Ishikawa (cell line): Measurements from ENCODE around the gene TP53RK.

Experiments
- CEBPB ChIP-seq: IDR thresholded peaks from 2 replicates; pipeline ENCODE4 v1.6.1; 2012
- CREB1 ChIP-seq: IDR thresholded peaks from 2 replicates; pipeline ENCODE4 v1.6.1; 2012; ENCODE audit warnings: low read depth
- EGR1 ChIP-seq: IDR thresholded peaks from 2 replicates; pipeline ENCODE4 v1.6.1; 2012
- EP300 ChIP-seq: IDR thresholded peaks from 2 replicates; pipeline ENCODE4 v1.6.1; 2012; ENCODE audit warnings: borderline replicate concordance
- FOXM1 ChIP-seq: IDR thresholded peaks from 2 replicates; pipeline ENCODE4 v1.6.1; 2012; ENCODE audit warnings: low read depth, borderline replicate concordance
- NFIC ChIP-seq: IDR thresholded peaks from 2 replicates; pipeline ENCODE4 v1.6.1; 2012
- RAD21 ChIP-seq: IDR thresholded peaks from 2 replicates; pipeline ENCODE4 v1.6.1; 2012; ENCODE audit warnings: low read depth
- REST ChIP-seq: IDR thresholded peaks from 2 replicates; pipeline ENCODE4 v1.6.1; 2012; ENCODE audit warnings: low read depth, mild to moderate bottlenecking
- TAF1 ChIP-seq: IDR thresholded peaks from 2 replicates; pipeline ENCODE4 v1.6.1; 2012; ENCODE audit warnings: low read depth, mild to moderate bottlenecking
- TCF12 ChIP-seq: IDR thresholded peaks from 2 replicates; pipeline ENCODE4 v1.6.1; 2012; ENCODE audit warnings: low read depth
- TEAD4 ChIP-seq: IDR thresholded peaks from 2 replicates; pipeline ENCODE4 v1.6.1; 2012
- USF1 ChIP-seq: IDR thresholded peaks from 2 replicates; pipeline ENCODE4 v1.6.1; 2012
- YY1 ChIP-seq: IDR thresholded peaks from 2 replicates; pipeline ENCODE4 v1.6.1; 2012; ENCODE audit warnings: low read depth
- ZBTB7A ChIP-seq: IDR thresholded peaks from 2 replicates; pipeline ENCODE4 v1.6.1; 2012; ENCODE audit warnings: low read depth
- TF ChIP-seq, protein P1 (sequence below): IDR thresholded peaks from 2 replicates; pipeline ENCODE4 v1.6.1; 2012

TP53RK gene

GRCh38 chr20:46652699-46653098 lies 36.5 kb downstream of the TP53RK start:
- TF ChIP-seq ZBTB7A (no peak), EP300 (no peak)

GRCh38 chr20:46651091-46651962 lies 37.9 kb downstream of the TP53RK start, which contains the start of gene SLC13A3:
TSS of gene SLC13A3 (minus strand) at chr20:46651459. CDS start at chr20:46651421, 38 bp downstream.
- no peak for TF ChIP-seq TCF12
- no peak for TF ChIP-seq YY1
- no peak for TF ChIP-seq CEBPB
- TF ChIP-seq EP300 = no peak
- no peak for TF ChIP-seq EGR1
- no peak for TF ChIP-seq USF1
- TF ChIP-seq, protein P1, sequence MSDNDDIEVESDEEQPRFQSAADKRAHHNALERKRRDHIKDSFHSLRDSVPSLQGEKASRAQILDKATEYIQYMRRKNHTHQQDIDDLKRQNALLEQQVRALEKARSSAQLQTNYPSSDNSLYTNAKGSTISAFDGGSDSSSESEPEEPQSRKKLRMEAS = no peak
- TF ChIP-seq REST = no peak
- no peak for TF ChIP-seq ZBTB7A
- TF ChIP-seq FOXM1 = no peak
- no peak for TF ChIP-seq TAF1
- no peak for TF ChIP-seq CREB1
- TF ChIP-seq RAD21 = no peak
- TF ChIP-seq NFIC = no peak
- no peak for TF ChIP-seq TEAD4

- TF ChIP-seq ZBTB7A (no peak), CREB1 (no peak), RAD21 (no peak), EP300 (no peak), TEAD4 (no peak), TAF1 (no peak), FOXM1 (no peak), REST (no peak), YY1 (no peak), TCF12 (no peak), EGR1 (no peak), USF1 (no peak), CEBPB (no peak), NFIC (no peak)
- TF ChIP-seq, protein P1 = no peak
Observed at GRCh38 chr20:46650575-46651090, 38.6 kb downstream of the TP53RK start.

GRCh38 chr20:46649965-46650542 lies 39.2 kb downstream of the TP53RK start:
- TF ChIP-seq RAD21 = no peak
- no peak for TF ChIP-seq YY1
- TF ChIP-seq USF1 = no peak
- TF ChIP-seq, protein P1 = no peak
- no peak for TF ChIP-seq FOXM1
- TF ChIP-seq EP300 = no peak
- TF ChIP-seq EGR1 = no peak
- TF ChIP-seq CEBPB = no peak

- TF ChIP-seq RAD21 = no peak
- TF ChIP-seq YY1 = no peak
- TF ChIP-seq NFIC = no peak
- TF ChIP-seq USF1 = no peak
- TF ChIP-seq EGR1 = no peak
- no peak for TF ChIP-seq EP300
- no peak for TF ChIP-seq ZBTB7A
- TF ChIP-seq TAF1 = no peak
- TF ChIP-seq CREB1 = no peak
- TF ChIP-seq CEBPB = no peak
- no peak for TF ChIP-seq TEAD4
- no peak for TF ChIP-seq REST
- TF ChIP-seq, protein P1 = no peak
- TF ChIP-seq FOXM1 = no peak
- no peak for TF ChIP-seq TCF12
Observed at GRCh38 chr20:46649650-46649949, 39.6 kb downstream of the TP53RK start.
